ENCODE measurements around the gene HECW1. TPM values are rescaled to one million over a fixed set of nuclear protein-coding genes. Genes with fewer than 3 reads are reported as not detected.

Gene HECW1
- total and polyA plus RNA-seq, 2 of the 13 experiments (the other 11 are each of a cell fraction or from before 2014, with no cell fraction given) = not detected

- TF ChIP-seq SNAPC5 (CRISPR knock-in tag; IDR thresholded peaks at IDR 0.05; ENCODE audit: borderline replicate concordance) = no peak
- peak; percentile 26; the same call in 1 of the 2 replicates for TF ChIP-seq RARA (CRISPR knock-in tag; IDR thresholded peaks at IDR 0.05)
- TF ChIP-seq ZNF547 (CRISPR knock-in tag; IDR thresholded peaks at IDR 0.05) = 0 out of 2 replicates have a peak, but pooled peaks have one; percentile 49
- peak; percentile 32; the same call in 1 of the 2 replicates for TF ChIP-seq ZNF121 (CRISPR knock-in tag; IDR thresholded peaks at IDR 0.05)
- peak; percentile 25; the same call in 1 of the 2 replicates for TF ChIP-seq HOXA3 (CRISPR knock-in tag; IDR thresholded peaks at IDR 0.05)
- 0 out of 2 replicates have a peak, but pooled peaks have one; percentile 40 for TF ChIP-seq E2F2 (CRISPR knock-in tag; IDR thresholded peaks at IDR 0.05; ENCODE audit: borderline replicate concordance)
- TF ChIP-seq SP4 (CRISPR knock-in tag; IDR thresholded peaks at IDR 0.05) = peak; percentile 94
- no peak for TF ChIP-seq FUBP1 (CRISPR knock-in tag; IDR thresholded peaks at IDR 0.05; ENCODE audit: borderline replicate concordance)
- peak; percentile 8; the same call in 1 of the 2 replicates for TF ChIP-seq CCDC6 (CRISPR knock-in tag; IDR thresholded peaks at IDR 0.05)
- no peak for TF ChIP-seq RARG (CRISPR knock-in tag; IDR thresholded peaks at IDR 0.05; ENCODE audit: low read depth)
- peak; percentile 70 for TF ChIP-seq AGO2 (optimal IDR thresholded peaks at IDR 0.05; ENCODE audit: low read depth, low read length)
- no peak for TF ChIP-seq ATM (IDR thresholded peaks at IDR 0.05; ENCODE audit: borderline replicate concordance)
- no peak for TF ChIP-seq NFE2L1 (CRISPR knock-in tag; IDR thresholded peaks at IDR 0.05; ENCODE audit: borderline replicate concordance)
- TF ChIP-seq ZNF10 (CRISPR knock-in tag; IDR thresholded peaks at IDR 0.05; ENCODE audit: borderline replicate concordance, low read depth) = no peak
- no peak for TF ChIP-seq KAT2B (IDR thresholded peaks at IDR 0.05; ENCODE audit: borderline replicate concordance, low read depth, low read length)
- no peak for TF ChIP-seq HIVEP1 (CRISPR knock-in tag; IDR thresholded peaks at IDR 0.05)
- TF ChIP-seq ATF3 (CRISPR knock-in tag; IDR thresholded peaks at IDR 0.05) = no peak
- TF ChIP-seq RBM22 (optimal IDR thresholded peaks at IDR 0.05; ENCODE audit: low read length) = no peak
- no peak for TF ChIP-seq NFRKB (IDR thresholded peaks at IDR 0.05)
- no peak for TF ChIP-seq KAT7 (CRISPR knock-in tag; IDR thresholded peaks at IDR 0.05; ENCODE audit: borderline replicate concordance)
- TF ChIP-seq ASH2L (IDR thresholded peaks at IDR 0.05; ENCODE audit: insufficient read length, low read depth, low read length) = no peak
- no peak for TF ChIP-seq HDAC6 (IDR thresholded peaks at IDR 0.05; ENCODE audit: low read depth, low read length)
- peak; percentile 40 for TF ChIP-seq THAP11 (CRISPR knock-in tag; IDR thresholded peaks at IDR 0.05)
- no peak for TF ChIP-seq TFAP4 (IDR thresholded peaks at IDR 0.05; ENCODE audit: borderline replicate concordance, low read depth)
- 0 out of 2 replicates have a peak, but pooled peaks have one; percentile 61 for TF ChIP-seq MIER2 (CRISPR knock-in tag; IDR thresholded peaks at IDR 0.05)
- no peak for TF ChIP-seq ISX (CRISPR knock-in tag; conservative IDR thresholded peaks at IDR 0.05)
- no peak for TF ChIP-seq ZNF331 (CRISPR knock-in tag; IDR thresholded peaks at IDR 0.05)
These were observed 470.3 kb downstream of the HECW1 start, which contains the start of gene STK17A (continued) for GRCh38 chr7:43582503-43583423.

Measured in HepG2 (cell line).